ENCODE results near the gene CEP112. TPM values are rescaled to one million over a fixed set of nuclear protein-coding genes. Genes with fewer than 3 reads are reported as not detected.

CEP112 gene
- total and polyA plus RNA-seq, 2 of the 13 experiments (the other 11 are each of a cell fraction or from before 2014, with no cell fraction given) = 1.2 to 3.4 TPM

- no peak for TF ChIP-seq ZSCAN22 (CRISPR knock-in tag; IDR thresholded peaks at IDR 0.05)
- no peak for TF ChIP-seq ZNF780A (CRISPR knock-in tag; IDR thresholded peaks at IDR 0.05)
- TF ChIP-seq MED13 (CRISPR knock-in tag; IDR thresholded peaks at IDR 0.05) = no peak
- TF ChIP-seq TCF7 (IDR thresholded peaks at IDR 0.05; ENCODE audit: low read depth) = peak; percentile 49; the same call in 1 of the 2 replicates
- no peak for TF ChIP-seq FOSL1 (CRISPR knock-in tag; IDR thresholded peaks at IDR 0.05; ENCODE audit: borderline replicate concordance)
- TF ChIP-seq SNAPC4 (CRISPR knock-in tag; IDR thresholded peaks at IDR 0.05) = no peak
- TF ChIP-seq ZNF318 (CRISPR knock-in tag; IDR thresholded peaks at IDR 0.05) = no peak
- no peak for TF ChIP-seq ZNF569 (CRISPR knock-in tag; IDR thresholded peaks at IDR 0.05; ENCODE audit: borderline replicate concordance)
- no peak for TF ChIP-seq ZNF7 (CRISPR knock-in tag; IDR thresholded peaks at IDR 0.05)
- no peak for TF ChIP-seq ZNF275 (CRISPR knock-in tag; IDR thresholded peaks at IDR 0.05; ENCODE audit: borderline replicate concordance)
- TF ChIP-seq ZNF549 (CRISPR knock-in tag; IDR thresholded peaks at IDR 0.05) = no peak
- no peak for TF ChIP-seq FOXA1 (IDR thresholded peaks at IDR 0.05)
- peak; percentile 42; the same call in 1 of the 2 replicates for TF ChIP-seq FOXA1 (CRISPR knock-in tag; IDR thresholded peaks at IDR 0.05)
- TF ChIP-seq SP5 (CRISPR knock-in tag; IDR thresholded peaks at IDR 0.05; ENCODE audit: borderline replicate concordance, low read depth) = no peak
- TF ChIP-seq MAZ (IDR thresholded peaks at IDR 0.05; ENCODE audit: borderline replicate concordance, low read depth, low read length) = no peak
- no peak for TF ChIP-seq MAZ (CRISPR knock-in tag; IDR thresholded peaks at IDR 0.05; ENCODE audit: low read depth)
Measured at GRCh38 chr17:65627891-65628643, 563.9 kb downstream of the CEP112 start (continued).

Data from HepG2 (cell line).